Endothelial cell of umbilical vein (primary cell): ENCODE results near the gene NYAP2. TPM values are rescaled to one million over a fixed set of nuclear protein-coding genes. Genes with fewer than 3 reads are reported as not detected.

Source experiments
- BruUV-seq: library from RNA; stranded (reverse); fragments of 400-500 nt; replicated peaks from 2 replicates; lab custom pipeline; 2021; lab: Mats Ljungman, UMichigan
- CTCF ChIA-PET: fragments of 300-600, 350-600 bp; sonication (Branson Sonifier 250); formaldehyde crosslinking; loops from one replicate; lab custom pipeline; 2021; ENCODE audit warnings: antibody characterized with exemption, inconsistent platforms; lab: Charles Lee
- POLR2A ChIA-PET: fragments of 300-600, 350-600 bp; sonication (Branson Sonifier 250); formaldehyde crosslinking; loops from one replicate; lab custom pipeline; 2021; ENCODE audit warnings: antibody characterized with exemption, inconsistent platforms; lab: Charles Lee
- DNase-seq: peaks from one replicate; pipeline ENCODE4 v3.0.0-alpha.2; 2011; ENCODE audit warnings: low read depth, low spot score
- FAIRE-seq: peaks from 2 replicates; lab custom pipeline; 2011; peaks lifted over from hg19 to GRCh38; lab: Jason Lieb, UNC
- H2AFZ ChIP-seq: 2 replicates; pipeline ENCODE4 v1.6.0; 2012; ENCODE audit warnings: low read depth, low read length, control low read depth, inconsistent platforms
- H3K27ac ChIP-seq: 2 replicates; pipeline ENCODE4 v1.5.1; 2011; ENCODE audit warnings: low read depth, mild to moderate bottlenecking, control low read depth, low read length, moderate library complexity; ENCODE audit not compliant: insufficient read depth
- H3K27me3 ChIP-seq, 2 experiments: 2 replicates each; pipeline versions ENCODE4 v1.6.0 to v1.6.1; 2011; ENCODE audit warnings: low read length in 2 of 2, mixed read lengths in 1 of 2; ENCODE audit not compliant: control insufficient read depth in 2 of 2, insufficient read depth in 2 of 2
- H3K36me3 ChIP-seq, 2 experiments: 2 replicates in 1 of 2; 3 replicates in 1 of 2; pipeline ENCODE4 v1.5.1; 2011; ENCODE audit warnings: low read length in 2 of 2, mild to moderate bottlenecking in 1 of 2, moderate library complexity in 1 of 2; ENCODE audit not compliant: control insufficient read depth in 2 of 2, insufficient read depth in 2 of 2; ENCODE audit errors: extremely low read depth in 1 of 2
- H3K4me1 ChIP-seq: 3 replicates; pipeline ENCODE4 v1.5.1; 2011; ENCODE audit warnings: mild to moderate bottlenecking, low read length; ENCODE audit not compliant: control insufficient read depth, insufficient read depth; ENCODE audit errors: extremely low read depth
- H3K4me2 ChIP-seq: 2 replicates; pipeline ENCODE4 v1.6.1; 2011; ENCODE audit warnings: low read length, control low read depth, mixed read lengths; ENCODE audit not compliant: insufficient read depth
- H3K4me3 ChIP-seq, 3 experiments: fragments of 200-600 bp in 1 of 3; sonication (generic), shearing (Covaris generic) in 1 of 3; replicated peaks in 1 of 3; 2 replicates each; pipeline ENCODE4 v1.5.1; 2011 to 2016; ENCODE audit warnings: control low read depth in 3 of 3, low read length in 3 of 3, mild to moderate bottlenecking in 2 of 3, inconsistent platforms in 1 of 3, low read depth in 1 of 3, moderate library complexity in 1 of 3; ENCODE audit not compliant: insufficient read depth in 1 of 3
- H3K79me2 ChIP-seq: 2 replicates; pipeline ENCODE4 v1.6.0; 2012; ENCODE audit warnings: low read length, inconsistent platforms; ENCODE audit not compliant: control insufficient read depth, insufficient read depth
- H3K9ac ChIP-seq: replicated peaks from 2 replicates; pipeline ENCODE3; 2011; ENCODE audit warnings: low read length, control low read depth; ENCODE audit not compliant: insufficient read depth; ENCODE audit errors: extremely low read depth
- H3K9me1 ChIP-seq: replicated peaks from 3 replicates; pipeline ENCODE4 v1.6.0; 2011; ENCODE audit warnings: mild to moderate bottlenecking, low read length; ENCODE audit not compliant: control insufficient read depth, insufficient read depth; ENCODE audit errors: extremely low read depth
- H3K9me3 ChIP-seq: replicated peaks from 2 replicates; pipeline ENCODE4 v1.5.1; 2012; ENCODE audit warnings: low read length, inconsistent platforms; ENCODE audit not compliant: control insufficient read depth, insufficient read depth
- H4K20me1 ChIP-seq: replicated peaks from 2 replicates; pipeline ENCODE3; 2011; ENCODE audit warnings: mild to moderate bottlenecking, low read length; ENCODE audit not compliant: control insufficient read depth, insufficient read depth; ENCODE audit errors: extremely low read depth
- CTCF ChIP-seq, 2 donors: IDR thresholded peaks; 1 replicate in 1 of 2; 2 replicates in 1 of 2; pipeline ENCODE4 v1.5.1; 2011; ENCODE audit warnings: low read length in 2 of 2, mild to moderate bottlenecking in 2 of 2, moderate library complexity in 2 of 2, control low read depth in 1 of 2, inconsistent platforms in 1 of 2, low read depth in 1 of 2; ENCODE audit not compliant: insufficient read depth in 1 of 2; ENCODE audit errors: extremely low read depth in 1 of 2
- EZH2 ChIP-seq: IDR thresholded peaks from 2 replicates; pipeline ENCODE4 v1.6.1; 2012; ENCODE audit warnings: borderline replicate concordance, low read depth, mild to moderate bottlenecking, moderate library complexity, low read length, inconsistent platforms; ENCODE audit not compliant: severe bottlenecking
- FOS ChIP-seq: IDR thresholded peaks from 2 replicates; pipeline ENCODE4 v1.6.1; 2011; ENCODE audit warnings: mild to moderate bottlenecking, low read length, moderate library complexity, borderline replicate concordance; ENCODE audit not compliant: insufficient read depth
- GATA2 ChIP-seq: IDR thresholded peaks from 2 replicates; pipeline ENCODE4 v1.7.0; 2011; ENCODE audit warnings: low read depth, mild to moderate bottlenecking, moderate library complexity, mixed read lengths, low read length; ENCODE audit not compliant: insufficient read length, insufficient read depth
- JUN ChIP-seq: IDR thresholded peaks from 2 replicates; pipeline ENCODE4 v1.6.1; 2011; ENCODE audit warnings: borderline replicate concordance, low read depth; ENCODE audit not compliant: insufficient read length, insufficient read depth
- MAX ChIP-seq: IDR thresholded peaks from 2 replicates; pipeline ENCODE4 v1.6.1; 2011; ENCODE audit not compliant: insufficient read depth, insufficient read length
- MYC ChIP-seq: IDR thresholded peaks from one replicate; pipeline ENCODE4 v1.6.1; 2011; ENCODE audit warnings: mild to moderate bottlenecking, low read depth, low read length
- POLR2A ChIP-seq: IDR thresholded peaks from 2 replicates; pipeline ENCODE4 v1.6.1; 2012; ENCODE audit warnings: low read depth, mild to moderate bottlenecking, control low read depth, low read length
- POLR2AphosphoS5 ChIP-seq: IDR thresholded peaks from 2 replicates; pipeline ENCODE4 v1.6.1; 2012; ENCODE audit warnings: low read depth, mild to moderate bottlenecking, control low read depth, low read length, moderate library complexity; ENCODE audit not compliant: insufficient read depth
- dilution Hi-C: fragments of 300-500 bp; cut with MboI; formaldehyde crosslinking; loops from one replicate; pipeline ENCODE4 v1.15.0; 2019; ENCODE audit warnings: low sequenced_read_pairs; ENCODE audit not compliant: extremely low pct_ligation_motif_present
- intact Hi-C: fragments of 100-400 bp; cut with micrococcal nuclease; formaldehyde crosslinking; loops from one replicate; pipeline ENCODE4 v1.10.0; 2022
- polyA plus RNA-seq, 4 experiments: library from polyadenylated mRNA; depleted of rRNA in 3 of 4; stranded (reverse) in 3 of 4; unstranded in 1 of 4; fragments of >200 nt; gene quantifications; 2 replicates each; pipeline versions ENCODE4 v1.2.1 to v1.2.3, GENCODE V29; 2011 to 2012; ENCODE audit warnings: missing spikeins in 1 of 4
- total RNA-seq: library from RNA; stranded (reverse); gene quantifications from 2 replicates; pipeline ENCODE4 v1.2.3, GENCODE V29; 2021

Gene NYAP2
- total and polyA plus RNA-seq, 2 donors (not counting 3 experiments of a cell fraction or from before 2014, with no cell fraction given): not detected

DNA sequence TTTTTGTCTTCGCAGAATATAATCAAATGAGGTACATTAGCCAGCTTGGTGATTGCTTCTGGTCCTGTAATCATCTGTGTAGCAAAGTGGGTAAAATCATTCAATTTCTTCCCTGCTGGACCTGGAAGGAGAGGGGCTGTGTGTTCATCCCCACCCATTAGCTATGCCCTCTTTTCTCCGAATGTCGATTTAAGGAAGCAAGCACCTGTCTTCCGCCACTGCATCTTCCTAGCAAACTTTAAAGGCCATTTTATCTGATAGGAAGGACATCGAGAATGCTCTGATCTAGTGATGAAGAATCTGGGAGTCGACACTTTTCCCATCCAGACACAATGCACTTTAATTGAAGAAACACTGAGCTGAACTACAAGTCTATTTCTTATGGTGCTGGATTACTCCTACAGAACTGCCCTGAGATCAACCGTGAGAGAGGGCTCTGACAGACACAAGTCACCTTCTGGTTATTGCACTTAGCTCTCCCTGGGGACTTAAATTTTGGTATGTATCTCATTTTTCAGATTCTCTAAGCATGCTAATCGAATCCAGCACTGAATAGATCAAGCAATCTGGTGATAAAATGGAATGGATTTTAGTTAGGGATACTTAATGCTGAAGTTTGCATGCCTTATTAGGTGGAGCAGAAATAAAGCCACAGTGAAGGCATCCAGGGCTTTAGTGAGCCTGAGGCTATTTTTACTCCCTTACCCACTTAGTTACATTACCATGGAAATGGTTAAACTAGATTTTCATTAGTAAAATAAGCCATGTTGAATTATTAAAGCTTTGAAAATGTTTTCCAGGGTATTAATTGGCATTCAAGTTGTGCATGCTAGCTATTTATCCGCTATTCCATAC, 1.3 kb downstream of the NYAP2 start:
- Histone ChIP-seq H2AFZ (no peak overlapping the region), H3K4me2 (no peak overlapping the region), H3K79me2 (no peaks in the 10 kb centered on the region), H3K9me1 (no peaks in the 10 kb centered on the region), H3K4me3 (no peak overlapping the region), H3K9ac (no peak overlapping the region), H3K9me3 (no peaks in the 10 kb centered on the region), H3K4me1 (no peaks in the 10 kb centered on the region), H3K27me3 (no peaks in the 10 kb centered on the region), H3K36me3 (no peaks in the 10 kb centered on the region), H3K27ac (no peak overlapping the region), H4K20me1 (no peaks in the 10 kb centered on the region)
- BruUV-seq: no TSS peak
- POLR2A ChIA-PET: no interaction called here
- no peak for DNase-seq
- no peak for FAIRE-seq
- intact Hi-C loops: no loop called here
- CTCF ChIA-PET: no interaction called here
- dilution Hi-C loops: no loop called here
- TF ChIP-seq MYC (no peak), JUN (no peak), GATA2 (no peak), CTCF (IDR thresholded peaks at IDR 0.05; ENCODE audit: extremely low read depth in 1 of 2, insufficient read depth in 1 of 2, low read depth in 1 of 2, low read length in 2 of 2) (no peak), POLR2AphosphoS5 (no peak), EZH2 (no peak), FOS (no peak), POLR2A (no peak), MAX (no peak)
